Glutamatergic neuron (in vitro differentiated cells): ENCODE measurements around the gene CACNA1G. TPM values are rescaled to one million over a fixed set of nuclear protein-coding genes. Genes with fewer than 3 reads are reported as not detected.

Source experiments
- DNase-seq: peaks from one replicate; pipeline ENCODE4 v3.0.0; 2022
- H3K27ac Mint-ChIP-seq: one replicate; pipeline ENCODE4 v1.8.0; 2020; ENCODE audit warnings: mild to moderate bottlenecking, mixed read lengths, inconsistent platforms; ENCODE audit not compliant: unreplicated experiment
- H3K27me3 Mint-ChIP-seq: one replicate; pipeline ENCODE4 v1.8.0; 2020; ENCODE audit warnings: mild to moderate bottlenecking, moderate library complexity, mixed read lengths, inconsistent platforms; ENCODE audit not compliant: unreplicated experiment
- H3K36me3 Mint-ChIP-seq: one replicate; pipeline ENCODE4 v1.8.0; 2020; ENCODE audit warnings: mild to moderate bottlenecking, mixed read lengths, inconsistent platforms; ENCODE audit not compliant: unreplicated experiment
- H3K4me1 Mint-ChIP-seq: one replicate; pipeline ENCODE4 v1.8.0; 2020; ENCODE audit warnings: mild to moderate bottlenecking, low read depth, mixed read lengths, inconsistent platforms; ENCODE audit not compliant: unreplicated experiment
- H3K4me3 Mint-ChIP-seq: one replicate; pipeline ENCODE4 v1.8.0; 2020; ENCODE audit warnings: mild to moderate bottlenecking, mixed read lengths, inconsistent platforms; ENCODE audit not compliant: unreplicated experiment
- H3K9me3 Mint-ChIP-seq: one replicate; pipeline ENCODE4 v1.8.0; 2020; ENCODE audit warnings: mild to moderate bottlenecking, moderate library complexity, mixed read lengths, inconsistent platforms; ENCODE audit not compliant: unreplicated experiment
- total RNA-seq: library from RNA; stranded (reverse); fragmentation: NEBNext Ultra II Directional; extraction: Animal tissue kit (Norgen Biotek cat#: 25700); gene quantifications from one replicate; pipeline ENCODE4 v1.2.1, GENCODE V29; 2021; ENCODE audit not compliant: unreplicated experiment
- TF ChIP-seq, protein P1 (sequence below): fragments of 200-600 bp; sonication (generic); IDR thresholded peaks from one replicate; pipeline ENCODE4 v1.5.0; 2021; ENCODE audit not compliant: partially characterized antibody, unreplicated experiment

The CACNA1G gene
- total RNA-seq, 1 donor from 2014 or later = 2.2 TPM

DNA sequence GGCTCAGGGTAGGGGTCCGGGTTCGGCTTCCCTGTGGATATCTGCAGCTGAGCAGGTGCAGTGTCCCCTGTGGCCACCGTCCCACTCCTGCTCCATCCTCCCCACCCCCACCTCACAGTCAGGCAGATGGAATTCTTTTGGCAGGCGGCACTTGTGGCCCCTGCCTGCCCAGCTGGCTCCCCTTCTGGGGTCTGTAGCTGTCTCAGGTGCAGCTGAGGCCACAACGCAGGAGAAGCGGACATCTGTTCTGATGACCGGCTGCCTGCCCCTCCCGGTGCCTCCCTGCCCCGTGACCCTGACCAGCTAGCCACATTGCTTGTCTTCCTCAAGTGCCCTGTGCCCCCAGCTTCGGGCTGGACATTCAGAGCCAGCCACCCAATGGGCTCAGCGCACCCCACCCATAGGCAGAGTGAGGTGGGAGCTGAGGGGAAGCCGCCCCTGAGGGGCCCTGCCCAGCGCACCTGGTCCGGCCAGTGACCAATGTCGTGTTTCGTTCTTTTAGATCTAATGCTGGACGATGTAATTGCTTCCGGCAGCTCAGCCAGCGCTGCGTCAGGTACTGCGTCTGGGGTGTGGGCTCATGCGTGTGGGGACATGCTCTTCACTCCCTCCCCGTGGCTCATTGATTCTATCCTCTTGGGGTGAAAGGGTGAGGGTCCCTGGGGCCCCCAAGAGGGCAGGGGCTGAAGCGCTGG, 49.0 kb downstream of the CACNA1G start:
- Mint-ChIP-seq H3K9me3 (peaks cover 14% of the 10 kb centered on the region), H3K4me3 (peak overlapping the region; percentile 70), H3K27ac (peak overlapping the region; percentile 82), H3K4me1 (peaks cover 33% of the 10 kb centered on the region), H3K27me3 (peaks cover 13% of the 10 kb centered on the region), H3K36me3 (no peaks in the 10 kb centered on the region)
- DNase-seq = peak; percentile 68
- TF ChIP-seq, protein P1, sequence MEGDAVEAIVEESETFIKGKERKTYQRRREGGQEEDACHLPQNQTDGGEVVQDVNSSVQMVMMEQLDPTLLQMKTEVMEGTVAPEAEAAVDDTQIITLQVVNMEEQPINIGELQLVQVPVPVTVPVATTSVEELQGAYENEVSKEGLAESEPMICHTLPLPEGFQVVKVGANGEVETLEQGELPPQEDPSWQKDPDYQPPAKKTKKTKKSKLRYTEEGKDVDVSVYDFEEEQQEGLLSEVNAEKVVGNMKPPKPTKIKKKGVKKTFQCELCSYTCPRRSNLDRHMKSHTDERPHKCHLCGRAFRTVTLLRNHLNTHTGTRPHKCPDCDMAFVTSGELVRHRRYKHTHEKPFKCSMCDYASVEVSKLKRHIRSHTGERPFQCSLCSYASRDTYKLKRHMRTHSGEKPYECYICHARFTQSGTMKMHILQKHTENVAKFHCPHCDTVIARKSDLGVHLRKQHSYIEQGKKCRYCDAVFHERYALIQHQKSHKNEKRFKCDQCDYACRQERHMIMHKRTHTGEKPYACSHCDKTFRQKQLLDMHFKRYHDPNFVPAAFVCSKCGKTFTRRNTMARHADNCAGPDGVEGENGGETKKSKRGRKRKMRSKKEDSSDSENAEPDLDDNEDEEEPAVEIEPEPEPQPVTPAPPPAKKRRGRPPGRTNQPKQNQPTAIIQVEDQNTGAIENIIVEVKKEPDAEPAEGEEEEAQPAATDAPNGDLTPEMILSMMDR = no peak

DNA sequence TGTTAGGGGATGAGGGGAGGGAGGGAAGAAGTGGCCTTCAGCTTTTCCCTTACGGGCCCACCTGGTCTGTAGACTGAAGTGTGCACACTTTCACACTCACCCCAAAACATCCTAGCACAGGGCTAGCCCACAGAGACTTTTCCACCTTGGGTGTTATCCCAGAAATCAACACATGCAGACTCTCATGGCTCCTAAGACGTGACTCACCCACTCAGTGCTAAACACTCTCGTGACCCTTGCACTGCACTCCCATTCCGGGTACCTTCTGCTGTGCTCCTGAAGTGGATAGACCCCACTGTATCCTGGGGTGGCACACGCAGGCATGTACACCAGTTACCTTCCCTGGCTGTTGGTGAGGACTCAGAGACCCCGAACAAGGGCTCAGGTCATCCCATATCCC, 51.1 kb downstream of the CACNA1G start:
- Mint-ChIP-seq H3K27me3 (peaks cover 10% of the 10 kb centered on the region), H3K9me3 (peaks cover 14% of the 10 kb centered on the region)
- TF ChIP-seq, protein P1 = no peak

DNA sequence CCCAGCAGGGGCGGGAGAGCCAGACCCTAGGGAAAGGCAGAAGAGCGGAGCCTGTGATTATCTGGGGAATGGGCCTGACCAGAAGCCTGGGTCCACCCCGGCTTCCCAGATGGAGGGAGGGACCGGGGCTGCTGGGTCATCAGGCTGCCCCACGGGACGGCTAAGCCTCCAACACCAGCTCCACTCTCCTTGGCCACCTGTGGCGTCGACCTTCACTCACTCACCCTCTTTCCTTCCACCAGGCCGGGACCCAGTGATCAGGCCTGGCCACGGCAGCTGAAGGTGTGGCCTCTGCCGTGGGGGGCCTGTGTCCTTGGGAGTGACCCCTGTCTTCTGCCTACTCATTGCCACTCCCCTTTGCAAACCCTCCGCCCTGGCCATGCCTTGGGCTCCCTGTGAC, 51.8 kb downstream of the CACNA1G start:
- H3K27ac Mint-ChIP-seq = no peak overlapping the region
- no peak overlapping the region for H3K4me3 Mint-ChIP-seq
- DNase-seq = no peak
- peaks cover 28% of the 10 kb centered on the region for H3K4me1 Mint-ChIP-seq
- no peaks in the 10 kb centered on the region for H3K36me3 Mint-ChIP-seq
- H3K27me3 Mint-ChIP-seq = peaks cover 8% of the 10 kb centered on the region
- H3K9me3 Mint-ChIP-seq = peaks cover 14% of the 10 kb centered on the region
- TF ChIP-seq, protein P1 = no peak

More for the DNA sequence above, 51.1 kb downstream of the CACNA1G start:
- DNase-seq = no peak
- H3K4me3 Mint-ChIP-seq = no peak overlapping the region
- H3K36me3 Mint-ChIP-seq = no peaks in the 10 kb centered on the region
- no peak overlapping the region for H3K27ac Mint-ChIP-seq
- H3K4me1 Mint-ChIP-seq = peaks cover 28% of the 10 kb centered on the region

DNA sequence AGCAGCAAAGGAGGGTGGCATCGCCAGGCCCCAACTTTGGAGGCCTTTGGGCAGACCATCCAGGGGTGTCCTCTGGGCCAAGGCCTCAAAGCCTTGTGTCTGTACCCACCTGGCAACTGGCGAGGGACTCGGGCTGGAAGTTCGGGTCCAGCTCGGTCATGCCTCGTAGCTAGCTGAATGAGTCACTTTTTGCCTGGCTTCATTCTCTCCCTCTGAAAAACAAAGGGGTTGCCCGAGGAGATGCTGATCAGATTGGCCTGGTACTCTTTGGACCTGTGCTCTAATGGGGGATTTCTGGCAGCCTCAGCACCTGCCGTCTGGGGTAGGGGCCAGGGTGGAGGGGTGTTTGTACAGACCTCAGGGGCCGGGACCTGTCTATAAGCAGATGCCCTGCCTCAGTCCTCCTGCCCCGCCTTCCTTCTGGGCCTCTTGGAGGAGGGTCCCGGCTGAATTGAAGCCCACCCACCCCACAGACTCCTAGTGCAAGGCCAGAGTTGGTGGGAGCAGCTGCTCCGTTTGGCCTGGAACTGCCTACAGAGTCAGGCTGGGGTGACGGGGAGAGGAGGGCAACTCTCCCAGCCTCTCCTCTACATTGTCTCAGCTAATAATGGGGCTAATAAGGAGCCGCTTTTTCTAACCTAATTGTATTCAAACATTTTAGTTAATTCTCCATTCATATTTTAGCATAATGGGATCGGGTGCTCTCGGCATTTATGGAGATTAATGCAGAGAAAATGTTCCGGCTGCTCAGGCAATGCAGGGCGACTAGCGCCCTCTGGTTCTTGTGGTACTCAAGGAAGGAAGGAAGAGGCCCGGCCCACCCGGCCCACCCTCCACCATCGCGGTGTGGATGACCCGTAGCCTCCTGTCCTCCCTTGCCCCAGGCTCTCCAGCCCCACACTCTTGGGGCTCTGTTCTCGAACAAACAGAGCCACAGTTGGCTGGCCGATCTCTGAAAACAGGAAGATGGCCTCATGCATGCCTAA, 52.8 kb downstream of the CACNA1G start:
- TF ChIP-seq, protein P1 = no peak
- H3K36me3 Mint-ChIP-seq = no peaks in the 10 kb centered on the region
- H3K27me3 Mint-ChIP-seq = peaks cover 7% of the 10 kb centered on the region
- no peak overlapping the region for H3K4me3 Mint-ChIP-seq
- peak overlapping the region; percentile 8 for H3K27ac Mint-ChIP-seq
- H3K4me1 Mint-ChIP-seq = peaks cover 26% of the 10 kb centered on the region
- no peak for DNase-seq
- peaks cover 14% of the 10 kb centered on the region for H3K9me3 Mint-ChIP-seq
